ENCODE data around the gene TAS1R3.
"Not testable (repeated sequence)": the region's sequence is repeated elsewhere in the genome, so short reads cannot be mapped to it uniquely, and the experiment has no call there.

The TAS1R3 gene

GRCh38 chr1:1370094-1370493, 39.0 kb downstream of the TAS1R3 start:
- DNase-seq (ENCODE audit: low read depth in 3 of 3, low spot score in 1 of 3): not testable (repeated sequence)

- no peak for DNase-seq (ENCODE audit: low read depth in 3 of 3, low spot score in 1 of 3)
These were observed 39.8 kb downstream of the TAS1R3 start for GRCh38 chr1:1370771-1371300.

- DNase-seq (ENCODE audit: low read depth in 3 of 3, low spot score in 1 of 3): peak in 1 of 3 donors; percentile 26
These were observed 40.3 kb downstream of the TAS1R3 start for GRCh38 chr1:1371364-1371745.

- peak; percentile 36 to 76 (median 57) for DNase-seq (ENCODE audit: low read depth in 3 of 3, low spot score in 1 of 3)
These were observed 40.9 kb downstream of the TAS1R3 start for GRCh38 chr1:1371746-1372711.

GRCh38 chr1:1373051-1373814, 42.2 kb downstream of the TAS1R3 start:
- DNase-seq (ENCODE audit: low read depth in 3 of 3, low spot score in 1 of 3): no peak

GRCh38 chr1:1373815-1374588, 42.9 kb downstream of the TAS1R3 start:
- no peak for DNase-seq (ENCODE audit: low read depth in 3 of 3, low spot score in 1 of 3)

- no peak for DNase-seq (ENCODE audit: low read depth in 3 of 3, low spot score in 1 of 3)
These were observed 43.5 kb downstream of the TAS1R3 start for GRCh38 chr1:1374589-1374928.

- DNase-seq (ENCODE audit: low read depth in 3 of 3, low spot score in 1 of 3): peak; percentile 86 to 96 (median 87)
These were observed 44.0 kb downstream of the TAS1R3 start, which contains the start of gene AURKAIP1 for GRCh38 chr1:1374929-1375662. AURKAIP1 (minus strand) TSS chr1:1375207; CDS start chr1:1374756, 451 bp downstream.

- DNase-seq (ENCODE audit: low read depth in 3 of 3, low spot score in 1 of 3): no peak
These were observed 45.6 kb downstream of the TAS1R3 start for GRCh38 chr1:1376551-1377226.

GRCh38 chr1:1377540-1378205, 46.6 kb downstream of the TAS1R3 start:
- DNase-seq (ENCODE audit: low read depth in 3 of 3, low spot score in 1 of 3): no peak

- no peak for DNase-seq (ENCODE audit: low read depth in 3 of 3, low spot score in 1 of 3)
These were observed 49.8 kb downstream of the TAS1R3 start for GRCh38 chr1:1380860-1381259.

- no peak for DNase-seq (ENCODE audit: low read depth in 3 of 3, low spot score in 1 of 3)
These were observed 50.2 kb downstream of the TAS1R3 start for GRCh38 chr1:1381294-1381693.
